HG03135 (cell line): ENCODE results near the gene C4A.
"Not testable (repeated sequence)": the region's sequence is repeated elsewhere in the genome, so short reads cannot be mapped to it uniquely, and the experiment has no call there.

Experiments used
- ATAC-seq: cut with Tn5 transposase; IDR thresholded peaks from one replicate; pipeline ENCODE4 v1.9.1; 2021; ENCODE audit warnings: mild to moderate bottlenecking, moderate library complexity; ENCODE audit not compliant: unreplicated experiment

C4A gene

DNA sequence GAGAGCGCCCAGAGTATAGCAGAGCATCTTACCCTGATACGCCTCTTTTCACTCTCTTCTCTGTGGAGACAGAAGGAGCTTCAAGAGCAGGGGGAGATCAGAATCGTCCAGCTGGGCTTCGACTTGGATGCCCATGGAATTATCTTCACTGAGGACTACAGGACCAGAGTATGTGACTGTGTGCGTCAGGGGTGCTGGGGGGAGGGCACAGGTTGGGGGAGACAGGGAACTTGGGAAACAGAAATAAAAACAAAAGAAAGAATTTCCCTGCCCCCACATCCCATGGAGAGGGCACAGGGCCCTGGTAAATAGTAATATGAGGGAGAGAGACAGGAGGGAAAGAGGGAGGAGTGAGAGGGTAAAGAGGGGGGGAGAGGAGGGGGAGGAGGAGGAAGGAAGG, 3.0 kb upstream of the C4A start:
- ATAC-seq, result no peak

- no peak for ATAC-seq
Measured at GRCh38 chr6:31979238-31979898, 2.5 kb upstream of the C4A start.

GRCh38 chr6:31980195-31980876, 1.5 kb upstream of the C4A start:
- ATAC-seq, result not testable (repeated sequence)

- ATAC-seq, result not testable (repeated sequence)
Measured at GRCh38 chr6:31980998-31981397, 859 bp upstream of the C4A start.

DNA sequence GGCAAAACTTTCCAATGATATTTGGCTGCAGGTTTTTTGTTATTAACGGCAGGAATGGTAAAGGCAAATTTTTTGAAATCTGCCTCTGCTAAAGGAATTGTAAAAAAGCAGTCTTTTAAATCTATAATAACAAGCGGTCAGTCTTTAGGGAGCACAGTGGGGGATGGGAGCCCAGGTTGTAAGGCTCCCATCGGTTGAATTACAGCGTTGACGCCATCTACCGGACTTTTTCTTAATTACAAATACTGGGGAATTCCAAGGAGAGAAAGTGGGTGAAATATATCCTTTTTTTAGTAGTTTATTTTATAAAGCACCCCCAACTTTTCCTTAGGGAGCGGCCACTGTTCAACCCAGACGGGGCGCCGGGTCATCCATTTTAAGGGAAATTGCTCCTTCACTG, 7.5 kb downstream of the C4A start:
- not testable (repeated sequence) for ATAC-seq

DNA sequence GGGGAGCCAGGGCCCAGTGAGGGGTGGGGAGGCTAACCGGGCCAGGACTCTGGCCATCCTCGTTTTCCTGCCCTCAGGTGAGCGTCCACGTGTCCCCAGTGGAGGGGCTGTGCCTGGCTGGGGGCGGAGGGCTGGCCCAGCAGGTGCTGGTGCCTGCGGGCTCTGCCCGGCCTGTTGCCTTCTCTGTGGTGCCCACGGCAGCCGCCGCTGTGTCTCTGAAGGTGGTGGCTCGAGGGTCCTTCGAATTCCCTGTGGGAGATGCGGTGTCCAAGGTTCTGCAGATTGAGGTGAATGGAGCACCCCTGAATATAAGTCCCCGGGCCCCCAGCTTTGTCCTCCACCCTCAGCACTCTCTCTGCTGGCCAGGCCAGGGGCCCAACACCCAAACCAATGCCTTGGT, 12.6 kb downstream of the C4A start:
- ATAC-seq, result not testable (repeated sequence)

- not testable (repeated sequence) for ATAC-seq
Measured at GRCh38 chr6:31996385-31996784, 14.5 kb downstream of the C4A start.

DNA sequence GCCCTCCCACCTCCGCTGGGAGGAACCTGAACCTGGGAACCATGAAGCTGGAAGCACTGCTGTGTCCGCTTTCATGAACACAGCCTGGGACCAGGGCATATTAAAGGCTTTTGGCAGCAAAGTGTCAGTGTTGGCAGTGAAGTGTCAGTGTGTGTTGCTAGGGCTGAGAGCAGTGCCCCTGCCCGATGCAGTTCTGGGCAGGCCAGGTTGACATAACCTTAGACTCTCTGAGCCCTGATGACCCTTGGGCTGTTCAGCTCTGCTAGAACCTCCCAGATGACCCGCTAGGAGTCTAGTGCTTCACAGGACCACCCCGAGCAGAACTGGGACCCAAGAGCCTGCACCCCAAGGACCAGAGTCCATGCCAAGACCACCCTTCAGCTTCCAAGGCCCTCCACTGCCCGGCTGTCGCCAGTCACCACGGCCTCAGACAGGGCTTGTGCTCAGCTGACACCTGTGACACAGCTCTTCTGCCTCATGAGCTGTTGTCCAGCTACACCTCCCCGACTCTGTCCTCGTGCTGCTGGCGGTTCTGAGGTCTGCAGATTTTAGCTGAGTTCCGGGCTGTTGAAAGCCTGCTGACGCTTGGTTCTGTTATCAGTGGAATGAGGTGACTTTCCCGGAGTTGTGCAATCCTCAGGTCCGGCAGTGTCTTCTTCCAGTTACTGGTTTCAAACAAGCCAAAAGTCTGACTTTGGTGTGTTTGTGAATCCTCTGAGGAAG, 20.9 kb downstream of the C4A start:
- not testable (repeated sequence) for ATAC-seq

- not testable (repeated sequence) for ATAC-seq
Measured at GRCh38 chr6:32003301-32003700, 21.4 kb downstream of the C4A start.

- ATAC-seq, result not testable (repeated sequence)
Measured at GRCh38 chr6:32004393-32004792, 22.5 kb downstream of the C4A start.

- not testable (repeated sequence) for ATAC-seq
Measured at GRCh38 chr6:32004864-32005537, 23.1 kb downstream of the C4A start.

GRCh38 chr6:32005538-32005880, 23.7 kb downstream of the C4A start:
- ATAC-seq, result not testable (repeated sequence)

- not testable (repeated sequence) for ATAC-seq
Measured at GRCh38 chr6:32005991-32006529, 24.2 kb downstream of the C4A start.

- not testable (repeated sequence) for ATAC-seq
Measured at GRCh38 chr6:32007086-32007485, 25.2 kb downstream of the C4A start.

- ATAC-seq, result not testable (repeated sequence)
Measured at GRCh38 chr6:32008037-32008436, 26.2 kb downstream of the C4A start.

GRCh38 chr6:32008616-32009015, 26.8 kb downstream of the C4A start:
- ATAC-seq, result not testable (repeated sequence)

DNA sequence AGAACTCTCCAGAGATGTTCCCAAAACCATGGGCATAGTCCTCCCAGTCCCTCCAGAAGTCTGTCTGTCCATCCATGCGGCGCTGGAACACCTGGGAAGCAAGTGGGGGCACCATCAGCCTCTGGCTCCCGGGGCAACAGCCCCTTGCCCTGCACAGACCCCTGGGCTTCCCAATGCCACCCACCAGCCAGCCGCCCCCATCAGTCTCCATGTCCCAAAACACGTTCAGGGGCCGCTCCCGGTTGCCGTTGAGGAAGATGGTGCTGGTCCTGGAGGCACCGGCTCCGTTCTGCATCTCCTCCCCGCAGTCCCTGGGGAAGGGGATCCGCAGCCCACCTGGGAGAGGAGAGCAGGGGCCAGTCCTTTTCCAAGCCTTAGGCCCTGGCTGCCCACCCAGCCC, 27.7 kb downstream of the C4A start:
- not testable (repeated sequence) for ATAC-seq

- ATAC-seq, result not testable (repeated sequence)
Measured at GRCh38 chr6:32010856-32011530, 29.1 kb downstream of the C4A start.

DNA sequence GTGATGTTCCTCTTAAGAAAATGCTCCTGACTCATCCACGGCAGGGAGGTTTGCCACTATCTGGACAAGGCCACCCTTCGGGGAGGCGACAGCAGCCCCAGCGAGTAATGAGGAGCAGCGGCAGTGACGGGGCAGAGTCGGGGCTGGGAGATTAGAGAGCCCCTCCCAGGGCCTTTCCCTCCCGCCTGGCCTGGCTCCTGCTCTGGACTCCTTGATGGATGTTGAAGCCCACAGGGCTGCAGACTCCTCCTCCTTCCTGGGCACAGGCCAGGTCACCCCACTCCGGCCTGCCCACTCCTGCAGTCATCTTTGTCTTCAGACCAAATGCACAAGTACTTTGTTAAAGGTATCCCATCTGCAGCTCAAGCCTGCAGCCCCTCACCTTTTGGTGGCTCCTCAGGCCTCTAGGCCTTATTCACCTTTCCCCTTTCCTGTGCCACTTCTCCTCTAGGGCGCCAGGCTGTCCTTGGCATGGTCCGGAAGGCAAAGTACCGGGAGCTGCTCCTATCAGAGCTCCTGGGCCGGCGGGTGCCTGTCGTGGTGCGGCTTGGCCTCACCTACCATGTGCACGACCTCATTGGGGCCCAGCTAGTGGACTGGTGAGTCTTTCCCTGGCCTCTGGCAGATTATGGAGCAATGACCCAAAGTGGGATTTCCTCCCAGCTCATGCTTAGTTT, 31.2 kb downstream of the C4A start:
- not testable (repeated sequence) for ATAC-seq

DNA sequence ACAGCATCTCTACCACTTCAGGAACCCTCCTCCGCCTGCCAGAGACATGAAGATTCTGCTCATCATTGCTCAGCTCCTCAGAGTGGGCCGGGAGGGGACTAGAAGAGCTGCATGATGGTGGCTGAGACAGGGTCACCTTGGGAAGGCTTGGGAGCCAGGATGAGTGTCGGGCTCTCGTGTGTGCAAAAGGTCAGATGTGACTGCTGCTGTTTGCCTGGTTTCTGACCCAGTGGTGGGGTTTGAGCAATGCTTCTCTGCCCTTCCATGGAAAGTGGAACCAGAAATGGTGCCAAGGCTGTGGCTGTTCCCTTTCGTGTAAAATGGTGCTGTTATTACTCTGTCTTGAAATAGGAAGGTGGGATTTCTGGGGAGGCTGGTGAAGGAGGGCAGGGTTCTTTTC, 31.9 kb downstream of the C4A start:
- not testable (repeated sequence) for ATAC-seq
